Myometrial cell (primary cell): ENCODE data around the gene LRRC47. TPM values are rescaled to one million over a fixed set of nuclear protein-coding genes. Genes with fewer than 3 reads are reported as not detected.

Experiments used
- total RNA-seq: library from RNA; depleted of rRNA; stranded (reverse); fragments of >200 nt; gene quantifications from 2 replicates; pipeline ENCODE4 v1.2.3, GENCODE V29; 2015

The LRRC47 gene
- total RNA-seq = 27.7 and 28.5 TPM in 2 replicates

GRCh38 chr1:3796215-3797061 is at the start of gene LRRC47:
LRRC47 (minus strand) TSS chr1:3796498; CDS start chr1:3796476, 22 bp downstream.

GRCh38 chr1:3772715-3773571 is 23.4 kb downstream of the LRRC47 start, which contains the start of gene SMIM1:
SMIM1 (plus strand) TSS chr1:3772749; CDS start chr1:3775374, 2,625 bp downstream.

GRCh38 chr1:3752400-3752945 is 43.8 kb downstream of the LRRC47 start, which contains the start of gene CCDC27:
CCDC27 (plus strand) TSS chr1:3752450; CDS start chr1:3752482, 32 bp downstream.

Other genes with a start within 250 kb of the LRRC47 start
- under 0.01 and 2.6 TPM in 2 replicates for gene MEGF6, start 185.0 kb downstream of the LRRC47 start, total RNA-seq
- 14.7 and 20.2 TPM in 2 replicates for gene TPRG1L, start 171.5 kb downstream of the LRRC47 start, total RNA-seq
- gene WRAP73, start 146.4 kb downstream of the LRRC47 start, total RNA-seq = 11.5 and 28.8 TPM in 2 replicates
- 0.53 TPM in 1 of 2 replicates, not detected in the other for gene TP73, start 144.0 kb downstream of the LRRC47 start, total RNA-seq
- not detected in 2 replicates for gene CCDC27, start 44.0 kb downstream of the LRRC47 start, total RNA-seq
- gene SMIM1, start 23.7 kb downstream of the LRRC47 start, total RNA-seq = 1.7 and 7.6 TPM in 2 replicates
- gene CEP104, start 60.7 kb upstream of the LRRC47 start, total RNA-seq = 25.9 and 33.7 TPM in 2 replicates
- gene DFFB, start 61.0 kb upstream of the LRRC47 start, total RNA-seq = 3.5 and 14.4 TPM in 2 replicates
- 28.8 and 33.8 TPM in 2 replicates for gene C1orf174, start 103.8 kb upstream of the LRRC47 start, total RNA-seq